ENCODE measurements around the gene SNRNP200. TPM values are rescaled to one million over a fixed set of nuclear protein-coding genes. Genes with fewer than 3 reads are reported as not detected.

Gene SNRNP200
- total RNA-seq, 1 experiment from 2014 or later = 229 TPM

GRCh38 chr2:96247009-96247408 is 58.3 kb downstream of the SNRNP200 start:
- Histone ChIP-seq H3K9me2 (ENCODE audit: insufficient read depth) (no peaks in the 10 kb centered on the region), H3K4me3 (no peak overlapping the region), H2AFZ (no peak overlapping the region), H4K20me1 (ENCODE audit: insufficient read depth) (no peaks in the 10 kb centered on the region; the same call in 1 of the 2 replicates), H3F3A (ENCODE audit: insufficient read depth, low read depth) (peaks cover 10% of the 10 kb centered on the region), H3K4me1 (replicated peaks; ENCODE audit: insufficient read depth) (no peaks in the 10 kb centered on the region; the same call in 1 of the 2 replicates), H3K27me3 (ENCODE audit: insufficient read depth, low read depth) (no peaks in the 10 kb centered on the region), H3K9me3 (ENCODE audit: insufficient read depth, low read depth) (no peaks in the 10 kb centered on the region), H3K36me3 (ENCODE audit: low read depth) (no peaks in the 10 kb centered on the region), H3K4me2 (no peak overlapping the region), H3K79me2 (ENCODE audit: low read depth) (no peaks in the 10 kb centered on the region), H3K27ac (no peak overlapping the region)
- no peak for TF ChIP-seq EZH2 (IDR thresholded peaks at IDR 0.05; ENCODE audit: low read depth)
- no peak for TF ChIP-seq CTCF (conservative IDR thresholded peaks at IDR 0.05)
- ChIA-PET POLR2A (ENCODE audit: unreplicated experiment) (interaction anchor here (0.7 kb wide), 1 partner anchor 614 kb away, joined by 4 read pairs; no protein-coding TSS in a partner anchor), CTCF (no interaction called here)
- intact Hi-C loops (cut with micrococcal nuclease; ENCODE audit: unreplicated experiment) = no loop called here
- DNase-seq = no peak
- no TSS peak for BruUV-seq (replicated peaks)

GRCh38 chr2:96245609-96246390 is 59.5 kb downstream of the SNRNP200 start:
- intact Hi-C loops (cut with micrococcal nuclease; ENCODE audit: unreplicated experiment) = no loop called here
- Histone ChIP-seq H3F3A (ENCODE audit: insufficient read depth, low read depth) (peaks cover 14% of the 10 kb centered on the region), H3K4me2 (no peak overlapping the region), H3K36me3 (ENCODE audit: low read depth) (no peaks in the 10 kb centered on the region), H3K9me3 (ENCODE audit: insufficient read depth, low read depth) (no peaks in the 10 kb centered on the region), H3K4me1 (replicated peaks; ENCODE audit: insufficient read depth) (no peaks in the 10 kb centered on the region), H2AFZ (no peak overlapping the region), H3K4me3 (no peak overlapping the region), H3K27me3 (ENCODE audit: insufficient read depth, low read depth) (no peaks in the 10 kb centered on the region), H4K20me1 (ENCODE audit: insufficient read depth) (no peaks in the 10 kb centered on the region), H3K79me2 (ENCODE audit: low read depth) (no peaks in the 10 kb centered on the region), H3K9me2 (ENCODE audit: insufficient read depth) (no peaks in the 10 kb centered on the region), H3K27ac (no peak overlapping the region)
- DNase-seq = no peak
- ChIA-PET POLR2A (ENCODE audit: unreplicated experiment) (interaction anchor here (0.7 kb wide), 1 partner anchor 38 kb away, joined by 3 read pairs; no protein-coding TSS in a partner anchor), CTCF (no interaction called here)
- TF ChIP-seq EZH2 (IDR thresholded peaks at IDR 0.05; ENCODE audit: low read depth) = no peak
- TF ChIP-seq CTCF (conservative IDR thresholded peaks at IDR 0.05) = no peak
- no TSS peak for BruUV-seq (replicated peaks)

GRCh38 chr2:96243843-96244242 is 61.5 kb downstream of the SNRNP200 start:
- no peak overlapping the region for H3K4me3 ChIP-seq
- ChIA-PET POLR2A (ENCODE audit: unreplicated experiment) (no interaction called here), CTCF (no interaction called here)
- H3K9me3 ChIP-seq (ENCODE audit: insufficient read depth, low read depth) = no peaks in the 10 kb centered on the region
- no peaks in the 10 kb centered on the region for H4K20me1 ChIP-seq (ENCODE audit: insufficient read depth)
- no peak overlapping the region for H3K4me2 ChIP-seq
- no peak for DNase-seq
- TF ChIP-seq EZH2 (IDR thresholded peaks at IDR 0.05; ENCODE audit: low read depth) = no peak
- no peak for TF ChIP-seq CTCF (conservative IDR thresholded peaks at IDR 0.05)
- H3K4me1 ChIP-seq (replicated peaks; ENCODE audit: insufficient read depth) = no peaks in the 10 kb centered on the region
- intact Hi-C loops (cut with micrococcal nuclease; ENCODE audit: unreplicated experiment) = no loop called here
- H3K79me2 ChIP-seq (ENCODE audit: low read depth) = no peaks in the 10 kb centered on the region
- H3K27ac ChIP-seq = no peak overlapping the region
- H2AFZ ChIP-seq = no peak overlapping the region
- no peaks in the 10 kb centered on the region for H3K27me3 ChIP-seq (ENCODE audit: insufficient read depth, low read depth)
- peaks cover 12% of the 10 kb centered on the region for H3F3A ChIP-seq (ENCODE audit: insufficient read depth, low read depth)
- H3K9me2 ChIP-seq (ENCODE audit: insufficient read depth) = no peaks in the 10 kb centered on the region
- H3K36me3 ChIP-seq (ENCODE audit: low read depth) = no peaks in the 10 kb centered on the region
- no TSS peak for BruUV-seq (replicated peaks)
